H1 (cell line): ENCODE measurements around the gene HBS1L. TPM values are rescaled to one million over a fixed set of nuclear protein-coding genes. Genes with fewer than 3 reads are reported as not detected.

ENCODE experiments used
- BCL11A ChIP-seq, 2 experiments: IDR thresholded peaks; one replicate each; pipeline ENCODE4 v1.6.1; 2011; ENCODE audit warnings: low read depth in 2 of 2, low read length in 2 of 2, mild to moderate bottlenecking in 2 of 2
- CBX5 ChIP-seq: fragments of 300-800, 300-1000 bp; sonication (generic); IDR thresholded peaks from 2 replicates; pipeline ENCODE4 v1.7.1; 2016; ENCODE audit warnings: antibody characterized with exemption, low read length, low read depth
- EGR1 ChIP-seq: IDR thresholded peaks from 2 replicates; pipeline ENCODE4 v1.6.1; 2011; ENCODE audit warnings: low read depth, low read length, borderline replicate concordance
- MAFK ChIP-seq: IDR thresholded peaks from 2 replicates; pipeline ENCODE4 v1.6.1; 2012; ENCODE audit warnings: low read depth, mild to moderate bottlenecking, improper control_type of control experiment, low read length
- POLR2A ChIP-seq, 2 experiments: IDR thresholded peaks; 1 replicate in 1 of 2; 2 replicates in 1 of 2; pipeline ENCODE4 v1.6.1; 2011; ENCODE audit warnings: low read depth in 2 of 2, low read length in 2 of 2, mild to moderate bottlenecking in 2 of 2; ENCODE audit errors: control extremely low read depth in 1 of 2
- SAP30 ChIP-seq: fragments of 300-600 bp; sonication (generic); IDR thresholded peaks from 2 replicates; pipeline ENCODE4 v1.7.1; 2012; ENCODE audit warnings: low read length, moderate library complexity, mild to moderate bottlenecking, inconsistent platforms; ENCODE audit not compliant: insufficient read depth, insufficient replicate concordance
- SIX5 ChIP-seq: IDR thresholded peaks from 2 replicates; pipeline ENCODE4 v1.6.1; 2011; ENCODE audit warnings: mild to moderate bottlenecking, low read depth, low read length
- SRF ChIP-seq: IDR thresholded peaks from 2 replicates; pipeline ENCODE4 v1.6.1; 2011; ENCODE audit warnings: mild to moderate bottlenecking, low read depth, low read length, moderate library complexity
- polyA plus RNA-seq, 7 experiments: library from polyadenylated mRNA; depleted of rRNA in 3 of 7; stranded (reverse) in 5 of 7; unstranded in 2 of 7; fragments of >200 nt in 5 of 7; fragments of 200-250 nt in 2 of 7; gene quantifications; 1 replicate in 5 of 7; 2 replicates in 1 of 7; 4 replicates in 1 of 7; pipeline versions ENCODE4 v1.2.1 to v1.2.3, GENCODE V29; 2011 to 2013; ENCODE audit warnings: missing spikeins in 2 of 7, mixed read lengths in 2 of 7
- total RNA-seq: library from RNA; stranded (reverse); fragmentation: NEBNext Ultra II Directional; extraction: Animal tissue kit (Norgen Biotek cat#: 25700); gene quantifications from 2 replicates; pipeline ENCODE4 v1.2.1, GENCODE V29; 2021
- TF ChIP-seq, protein P1 (sequence below): IDR thresholded peaks from 2 replicates; pipeline ENCODE4 v1.6.1; 2012; ENCODE audit warnings: inconsistent platforms

Gene HBS1L
- total and polyA plus RNA-seq, 2 of the 8 experiments (the other 6 are each of a cell fraction or from before 2014, with no cell fraction given), result 28.1 to 97.1 TPM

DNA sequence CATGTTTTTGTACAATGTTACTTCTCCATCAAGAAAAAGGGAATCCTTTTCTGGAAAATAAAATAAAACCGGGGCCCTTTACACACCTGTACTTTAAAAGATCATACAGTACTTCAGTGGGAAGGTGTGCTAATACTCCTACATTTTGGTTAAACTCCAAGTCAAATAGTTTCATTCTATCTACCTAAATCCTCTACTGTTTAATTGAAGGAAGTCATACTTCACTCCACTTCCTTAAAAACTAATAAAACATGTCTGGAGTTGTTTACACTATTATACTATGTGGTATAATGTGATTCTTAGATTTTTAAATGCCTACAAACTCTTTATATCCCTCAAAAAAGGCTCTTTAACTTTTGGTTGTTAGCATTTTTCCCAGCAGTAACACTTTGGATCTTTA, 18.6 kb upstream of the HBS1L start (continued):
- no peak for TF ChIP-seq EGR1
- TF ChIP-seq SAP30, result no peak
- TF ChIP-seq POLR2A (IDR thresholded peaks at IDR 0.05; ENCODE audit: control extremely low read depth in 1 of 2, low read depth in 2 of 2, low read length in 2 of 2), result no peak
- no peak for TF ChIP-seq SIX5
- no peak for TF ChIP-seq BCL11A (IDR thresholded peaks at IDR 0.05; ENCODE audit: low read depth in 2 of 2, low read length in 2 of 2)
- TF ChIP-seq CBX5, result no peak
- no peak for TF ChIP-seq MAFK
- TF ChIP-seq, protein P1, sequence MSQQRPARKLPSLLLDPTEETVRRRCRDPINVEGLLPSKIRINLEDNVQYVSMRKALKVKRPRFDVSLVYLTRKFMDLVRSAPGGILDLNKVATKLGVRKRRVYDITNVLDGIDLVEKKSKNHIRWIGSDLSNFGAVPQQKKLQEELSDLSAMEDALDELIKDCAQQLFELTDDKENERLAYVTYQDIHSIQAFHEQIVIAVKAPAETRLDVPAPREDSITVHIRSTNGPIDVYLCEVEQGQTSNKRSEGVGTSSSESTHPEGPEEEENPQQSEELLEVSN, result no peak
- TF ChIP-seq SRF, result no peak
- TF ChIP-seq, all 59 proteins: peak for 0
